AG10803 (cell line): Measurements from ENCODE around the gene AQP7.

Experiments
- DNase-seq: peaks from one replicate; pipeline ENCODE4 v3.0.0; 2010; ENCODE audit warnings: low read depth
- H3K4me3 ChIP-seq: 2 replicates; pipeline ENCODE4 v1.5.1; 2011; ENCODE audit warnings: mild to moderate bottlenecking, low read length, control low read depth
- CTCF ChIP-seq: conservative IDR thresholded peaks from 2 replicates; pipeline ENCODE4 v1.5.1; 2011; ENCODE audit warnings: mild to moderate bottlenecking, low read length, control low read depth, inconsistent platforms

Gene AQP7

GRCh38 chr9:33378121-33378795 is 24.1 kb downstream of the AQP7 start:
- DNase-seq: no peak
- no peak overlapping the region for H3K4me3 ChIP-seq
- no peak for TF ChIP-seq CTCF

GRCh38 chr9:33377089-33377715 is 25.2 kb downstream of the AQP7 start:
- no peak for TF ChIP-seq CTCF
- DNase-seq: no peak
- no peak overlapping the region for H3K4me3 ChIP-seq

GRCh38 chr9:33375841-33376321 is 26.5 kb downstream of the AQP7 start:
- H3K4me3 ChIP-seq: no peak overlapping the region
- no peak for TF ChIP-seq CTCF

GRCh38 chr9:33375238-33375840 is 27.0 kb downstream of the AQP7 start:
- TF ChIP-seq CTCF: no peak
- DNase-seq: no peak
- no peak overlapping the region for H3K4me3 ChIP-seq

More at GRCh38 chr9:33375841-33376321, 26.5 kb downstream of the AQP7 start:
- no peak for DNase-seq

- H3K4me3 ChIP-seq: no peak overlapping the region
- peak; percentile 96 for TF ChIP-seq CTCF
- DNase-seq: peak; percentile 65
Observed at GRCh38 chr9:33374634-33375237, 27.6 kb downstream of the AQP7 start.

GRCh38 chr9:33374190-33374589 is 28.2 kb downstream of the AQP7 start:
- no peak for TF ChIP-seq CTCF
- no peak overlapping the region for H3K4me3 ChIP-seq
- DNase-seq: no peak
